NCI-H187 (cell line): ENCODE measurements around the gene PRKG1.

Experiments
- DNase-seq, 2 experiments: peaks; one replicate each; lab custom pipeline; 2025; lab: John Stamatoyannopoulos, UW

The PRKG1 gene

DNA sequence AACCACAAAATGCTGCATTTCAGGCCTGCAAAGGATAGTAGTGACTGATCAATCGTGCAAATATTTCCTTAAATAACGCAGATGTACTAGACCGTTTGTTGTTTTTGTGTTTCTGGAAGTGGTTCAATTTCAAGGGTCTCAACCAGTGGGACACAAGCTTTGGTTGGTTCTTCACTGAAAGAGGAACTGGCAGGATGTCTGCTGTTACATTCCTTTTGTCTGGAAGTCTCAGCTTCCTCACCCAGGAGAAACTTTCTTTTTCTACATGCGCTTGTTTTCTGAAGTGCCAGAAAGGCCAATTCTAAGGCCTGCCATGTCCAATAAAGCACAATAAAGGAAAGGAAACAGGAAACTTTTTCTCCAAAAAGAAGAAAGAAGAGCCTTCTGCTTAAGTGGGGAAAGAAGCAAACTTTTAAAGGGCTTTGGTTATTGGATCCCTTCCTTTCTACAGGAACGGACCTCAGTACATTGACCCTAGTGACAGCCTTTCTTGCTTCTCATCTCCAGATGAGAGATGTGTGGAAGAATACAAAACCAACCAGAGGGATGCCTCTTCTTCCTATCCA, 1243.9 kb downstream of the PRKG1 start:
- no peak for DNase-seq

DNA sequence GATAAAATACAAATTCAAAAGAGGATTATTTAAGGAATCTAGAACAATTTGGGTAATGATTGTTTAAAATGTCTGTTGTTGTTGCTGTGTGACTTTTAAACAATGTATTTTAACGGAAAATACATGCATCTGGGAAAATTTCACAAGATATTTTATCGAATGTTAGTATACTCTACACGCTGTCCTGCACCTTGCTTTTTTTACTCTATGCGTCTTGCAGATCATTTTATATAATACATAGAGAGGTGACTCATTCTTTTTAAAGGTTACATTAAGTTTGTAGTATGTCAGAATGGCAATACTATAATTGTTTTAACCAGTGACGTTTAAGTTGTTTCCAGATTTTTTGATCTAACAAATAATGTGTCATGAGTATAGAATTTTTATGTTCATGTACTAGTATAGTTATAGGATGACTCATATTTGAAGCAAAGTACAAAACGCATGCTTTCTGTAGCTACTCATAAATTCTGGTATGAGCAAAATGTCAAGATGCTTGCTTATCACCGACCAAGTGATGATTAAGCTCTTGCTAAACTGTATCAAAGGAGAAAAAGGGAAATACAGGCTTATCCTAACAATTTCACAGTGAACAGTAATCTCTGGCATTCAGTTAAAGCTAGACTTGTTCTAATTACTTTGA, 1244.7 kb downstream of the PRKG1 start:
- DNase-seq, result no peak

DNA sequence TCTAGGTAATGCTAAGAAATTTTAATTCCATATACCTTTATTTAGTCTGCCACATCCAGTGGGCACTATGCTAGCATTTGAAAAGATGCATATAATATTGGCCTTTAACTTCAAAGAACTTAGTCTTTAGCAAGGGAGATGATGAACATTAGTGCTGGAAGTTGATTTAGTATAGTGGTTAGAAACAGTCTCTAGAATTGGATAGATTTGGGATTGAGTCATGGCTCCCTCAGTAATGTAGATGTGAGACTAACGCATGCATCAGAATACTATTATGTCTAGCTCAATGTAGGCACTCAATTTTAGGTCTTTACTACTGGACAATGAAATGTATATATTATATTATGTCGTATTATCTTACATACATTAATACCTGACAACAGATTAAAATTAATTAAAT, 1245.6 kb downstream of the PRKG1 start:
- DNase-seq, result no peak

DNA sequence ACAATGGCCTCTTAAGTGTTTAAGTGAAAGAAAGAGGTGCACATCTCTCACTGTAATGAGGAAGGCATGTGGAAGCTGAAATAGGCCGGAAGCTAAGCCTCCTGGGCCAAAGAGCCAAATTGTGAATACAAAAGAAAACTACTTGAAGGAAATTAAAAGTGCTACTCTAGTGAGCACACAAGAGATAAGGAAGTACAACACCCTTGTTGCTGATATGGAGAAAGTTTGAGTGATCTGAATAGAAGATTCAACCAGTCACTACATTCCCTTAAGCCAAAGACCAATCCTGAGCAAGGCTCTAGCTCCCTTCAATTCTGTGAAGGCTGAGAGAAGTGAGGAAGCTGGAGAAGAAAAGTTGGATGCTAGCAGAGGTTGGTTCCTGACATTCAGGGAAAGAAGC, 1248.0 kb downstream of the PRKG1 start:
- no peak for DNase-seq

DNA sequence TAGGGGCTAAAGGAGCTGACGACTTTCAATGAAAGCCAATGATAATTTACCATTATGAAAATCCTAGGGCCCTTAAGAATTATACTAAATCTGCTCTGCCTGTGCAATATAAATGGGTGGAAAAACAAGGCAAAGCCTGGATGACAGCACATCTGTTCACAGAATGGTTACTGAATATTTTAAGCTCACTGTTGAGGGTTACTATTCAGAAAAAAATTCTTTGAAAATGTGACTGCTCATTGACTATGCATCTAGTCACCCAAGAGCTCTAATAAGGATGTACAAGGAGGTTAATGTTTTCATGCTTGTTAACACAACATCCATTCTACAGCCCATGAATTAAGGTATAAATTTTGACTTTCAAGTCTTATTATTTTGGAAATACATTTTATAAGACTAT, 1248.6 kb downstream of the PRKG1 start:
- no peak for DNase-seq

DNA sequence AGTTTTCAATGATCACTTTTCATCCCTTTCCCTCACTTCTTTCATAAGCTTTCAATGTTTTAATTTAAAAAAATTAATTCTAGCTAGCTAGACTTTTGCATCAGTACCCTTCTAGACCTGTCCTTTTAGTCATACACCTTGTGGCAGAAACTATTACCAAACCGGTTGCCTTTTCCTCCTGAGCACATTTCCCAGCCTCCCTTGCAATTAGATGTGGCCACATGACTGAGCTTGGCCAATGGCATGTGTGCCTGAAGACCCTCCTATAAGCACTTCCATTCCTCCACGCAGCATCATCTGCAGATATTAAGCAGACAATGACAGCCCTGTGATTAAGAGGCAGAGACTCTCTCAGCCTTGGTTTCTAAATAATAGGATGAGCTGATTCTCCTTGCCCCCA, 1252.1 kb downstream of the PRKG1 start:
- DNase-seq, result no peak

DNA sequence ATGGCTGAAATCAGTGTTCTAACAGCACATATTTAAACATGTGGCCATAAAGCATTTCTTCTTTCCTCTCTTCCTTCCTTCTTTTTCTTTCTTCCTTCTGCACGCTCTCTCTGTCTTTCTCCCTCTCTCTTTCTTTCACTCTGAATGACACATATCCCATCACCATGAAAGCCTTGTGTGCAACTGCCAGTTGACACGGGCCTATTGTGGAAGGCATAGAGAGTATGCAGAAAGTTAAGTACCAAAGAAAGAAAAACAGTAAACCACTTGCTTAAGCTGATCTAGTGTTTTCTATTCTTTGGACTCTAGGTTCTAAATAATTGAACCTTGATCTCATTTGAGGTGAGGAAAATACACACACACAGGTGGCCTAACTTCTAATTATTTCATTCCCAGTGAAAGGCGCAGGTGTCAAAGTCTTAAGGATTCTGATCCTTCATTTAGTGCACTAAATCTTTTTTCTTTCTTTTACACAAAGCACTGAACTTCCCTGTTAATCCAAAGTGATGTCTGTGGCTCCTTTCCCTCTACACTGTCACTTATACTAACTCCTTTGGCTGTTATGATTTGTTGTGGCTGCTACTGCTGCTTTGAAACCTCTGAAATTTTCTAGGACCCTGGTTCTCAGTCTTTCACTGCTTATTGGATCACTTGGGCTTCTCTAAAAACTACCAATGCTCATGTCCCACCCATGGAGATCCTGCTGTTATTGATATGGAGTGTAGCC, 1257.5 kb downstream of the PRKG1 start:
- no peak for DNase-seq

DNA sequence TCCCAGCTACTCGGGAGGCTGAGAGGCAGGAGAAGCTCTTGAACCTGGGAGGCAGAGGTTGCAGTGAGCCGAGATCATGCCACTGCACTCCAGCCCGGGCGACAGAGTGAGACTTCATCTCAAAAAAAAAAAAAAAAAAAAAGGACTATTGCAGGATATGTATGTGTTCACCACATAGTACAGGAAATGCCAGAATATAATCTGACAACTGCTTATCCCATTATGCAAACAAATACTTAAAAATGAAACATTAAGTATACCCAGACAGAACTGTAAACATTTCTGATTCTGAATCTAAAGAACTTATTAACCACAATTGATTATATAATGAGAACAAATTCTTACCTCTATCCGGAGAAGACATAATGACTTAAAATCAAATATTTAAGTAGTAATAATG, 1258.5 kb downstream of the PRKG1 start:
- no peak for DNase-seq

DNA sequence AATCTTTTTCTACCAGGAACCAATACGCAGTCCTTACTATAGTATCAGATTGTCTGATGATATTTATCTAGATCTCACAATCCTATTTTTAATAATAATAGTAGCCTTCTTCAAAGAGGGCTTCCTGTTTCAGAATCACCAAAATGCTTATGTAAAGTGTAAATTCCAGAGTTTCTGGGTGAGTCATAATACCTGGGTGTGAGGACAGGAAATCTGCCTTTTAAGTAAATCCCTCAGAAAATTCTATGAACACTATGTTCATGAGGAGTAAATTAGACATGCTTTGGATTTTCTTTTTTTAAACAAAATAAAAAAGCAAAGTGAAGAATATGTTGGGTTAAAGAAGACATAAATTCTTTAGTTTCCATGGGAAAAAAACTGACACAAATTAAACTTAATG, 1260.3 kb downstream of the PRKG1 start:
- no peak for DNase-seq

DNA sequence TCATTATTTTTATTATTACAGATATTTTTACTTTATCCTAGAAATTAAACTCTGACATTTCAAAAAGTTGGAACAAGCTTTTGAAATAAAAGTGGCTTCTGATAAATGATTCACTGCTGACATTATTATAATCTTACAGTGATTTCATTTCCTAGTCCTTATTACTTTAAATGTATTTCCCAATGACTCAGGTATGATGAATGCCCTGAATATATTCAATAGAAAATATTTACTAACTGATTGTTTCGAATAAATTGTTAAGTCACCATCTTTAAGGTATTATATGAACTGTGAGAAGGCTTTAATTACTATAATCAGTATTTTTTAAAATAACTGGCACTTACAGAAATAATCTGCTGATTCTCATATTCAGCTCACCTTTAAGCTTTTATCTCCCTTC, 1261.4 kb downstream of the PRKG1 start:
- DNase-seq, result no peak

DNA sequence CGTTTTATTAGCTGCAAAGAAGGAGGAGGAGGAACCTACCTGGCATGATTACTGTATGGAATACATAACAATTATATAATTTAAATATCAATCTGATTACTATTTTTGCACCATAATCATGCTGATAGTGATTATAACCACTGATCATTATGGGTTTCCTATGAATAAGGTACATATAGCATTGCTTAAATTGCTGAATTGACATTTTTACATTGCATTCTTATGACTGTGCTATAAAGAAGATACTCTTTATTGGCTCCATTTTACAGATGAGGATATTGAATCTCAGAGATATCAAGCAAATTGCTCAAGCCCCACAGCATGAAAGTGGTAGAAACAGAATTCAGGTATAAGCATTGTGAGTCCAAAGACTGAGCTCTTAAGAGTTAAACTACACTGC, 1262.9 kb downstream of the PRKG1 start:
- no peak for DNase-seq

DNA sequence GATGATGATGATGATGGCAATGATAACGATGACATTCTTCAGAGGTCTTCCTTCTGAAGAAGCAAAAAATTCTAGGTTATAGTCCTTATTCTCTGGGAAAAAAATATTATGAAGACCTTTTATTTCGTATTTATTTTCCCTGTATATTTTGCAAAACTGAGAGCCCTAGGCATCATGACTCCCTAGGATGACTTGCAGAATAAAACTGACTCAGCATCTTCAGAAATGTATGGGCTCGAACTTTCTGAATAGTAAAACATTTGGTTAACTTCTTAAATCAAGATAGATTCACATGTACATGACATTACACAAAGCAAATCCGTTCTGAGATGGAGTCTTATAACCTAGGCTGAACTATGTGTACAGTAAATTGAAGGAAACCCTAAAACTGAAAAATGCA, 1269.2 kb downstream of the PRKG1 start:
- DNase-seq, result no peak

DNA sequence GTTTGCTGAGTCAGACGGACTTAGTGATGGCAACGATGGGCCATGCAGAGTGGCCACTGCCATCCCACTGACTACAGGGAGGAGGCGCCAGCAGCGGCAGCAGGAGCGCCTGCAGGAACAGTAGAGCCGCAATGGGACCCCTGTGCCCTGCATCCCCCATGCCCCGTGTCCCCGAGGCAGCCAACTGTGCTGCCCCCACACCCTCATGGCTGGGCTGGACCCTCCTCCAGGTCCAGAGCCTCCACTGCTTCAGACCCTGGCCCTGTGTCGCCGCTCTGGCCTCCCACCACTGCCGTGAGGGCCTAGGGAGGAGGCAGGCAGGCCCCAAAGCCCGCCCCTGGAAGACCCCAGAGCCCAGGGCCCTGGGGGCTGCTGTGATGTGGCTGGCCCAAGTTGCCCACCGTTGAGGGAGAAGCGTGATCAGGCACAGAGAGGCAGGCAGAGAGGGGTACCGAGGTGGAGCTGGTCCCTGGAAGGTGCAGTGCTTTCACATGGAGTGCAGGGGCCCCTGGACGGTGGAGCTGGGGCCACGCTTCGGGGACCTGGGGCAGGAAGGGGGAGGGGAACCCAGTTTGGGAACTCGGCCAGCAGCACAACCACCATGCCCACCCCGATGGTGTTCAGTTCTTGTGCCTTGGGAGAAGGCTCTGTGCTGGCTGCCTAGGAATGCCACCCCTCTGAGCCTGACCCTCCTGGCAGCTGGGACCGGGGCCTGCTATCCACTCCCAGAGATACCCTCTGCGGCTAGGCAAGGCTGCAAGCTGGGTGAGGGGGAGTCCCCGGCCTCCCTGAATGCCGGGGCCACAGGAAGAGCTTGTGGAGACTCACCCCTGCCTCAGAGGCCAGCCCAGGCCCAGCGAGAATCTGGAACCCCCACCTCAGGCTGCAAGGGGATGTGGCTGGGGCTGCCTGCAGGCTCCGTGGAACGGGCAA, 1272.4 kb downstream of the PRKG1 start:
- no peak for DNase-seq

DNA sequence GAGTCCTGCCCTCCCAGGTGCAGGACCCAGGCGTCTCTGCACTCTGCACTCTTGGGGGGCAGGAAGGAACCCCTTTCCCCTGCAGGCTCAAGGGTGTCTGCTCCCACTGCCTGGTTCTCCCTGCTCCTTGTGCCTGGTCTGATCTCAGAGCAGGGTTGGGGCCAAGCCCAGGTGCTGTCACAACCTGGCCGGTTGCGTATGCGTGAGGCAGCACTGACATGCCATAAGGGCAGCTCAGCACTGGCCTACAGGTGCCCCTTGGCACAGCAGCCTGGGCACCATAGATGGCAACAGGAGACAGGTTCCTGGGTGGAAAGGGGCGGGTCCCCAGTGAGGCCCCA, 1273.0 kb downstream of the PRKG1 start:
- no peak for DNase-seq
